Hematopoietic multipotent progenitor cell treated with erythropoietin and hydrocortisone succinate and interleukin-3 and kit ligand, for 4 days (in vitro differentiated cells): ENCODE results near the gene PLG.
"Not testable (repeated sequence)": the region's sequence is repeated elsewhere in the genome, so short reads cannot be mapped to it uniquely, and the experiment has no call there.

Experiments used
- DNase-seq: peaks from one replicate; pipeline ENCODE4 v3.0.0-alpha.2; 2015

Gene PLG

GRCh38 chr6:160780656-160781055, 78.6 kb downstream of the PLG start:
- not testable (repeated sequence) for DNase-seq

DNA sequence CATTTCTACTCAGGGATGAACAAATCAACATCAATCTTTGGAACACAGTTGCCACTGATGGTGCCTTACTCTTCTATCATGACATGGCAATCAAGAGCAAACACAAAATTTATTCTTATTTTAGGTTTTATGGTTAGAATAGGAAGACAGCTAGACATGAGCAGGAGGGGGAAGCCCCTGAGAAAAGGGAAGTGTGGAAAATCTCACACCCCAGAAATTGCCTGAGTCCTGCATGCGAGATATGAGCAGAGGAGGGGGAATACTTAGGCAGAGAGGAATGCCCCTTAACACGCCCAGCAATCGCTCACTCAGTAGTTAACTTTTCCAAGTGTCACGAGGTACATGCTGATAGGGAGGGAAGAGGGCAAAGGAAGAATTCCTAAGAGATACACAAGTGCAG, 79.3 kb downstream of the PLG start:
- DNase-seq: no peak

- DNase-seq: no peak
These were observed 80.2 kb downstream of the PLG start for GRCh38 chr6:160782228-160782627.

DNA sequence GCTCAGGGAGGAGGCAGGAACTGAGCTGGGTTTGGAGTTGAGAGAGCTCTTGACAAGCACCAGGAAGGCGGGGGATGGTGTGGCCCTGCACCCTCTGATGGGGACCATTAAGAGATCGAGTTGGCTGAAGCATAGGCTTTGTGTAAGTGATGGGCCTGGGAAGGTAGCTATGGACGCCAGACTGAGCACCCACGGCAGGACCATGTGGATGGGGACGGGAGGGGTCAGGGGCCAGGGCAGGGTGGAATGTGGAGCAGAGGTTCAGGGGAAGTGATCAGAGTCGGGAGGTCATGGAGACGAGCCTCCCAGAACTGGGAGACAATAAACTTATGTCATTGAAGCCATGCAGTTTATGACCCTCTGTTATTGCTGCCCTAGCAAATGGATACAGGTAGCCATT, 81.7 kb downstream of the PLG start:
- DNase-seq: no peak

DNA sequence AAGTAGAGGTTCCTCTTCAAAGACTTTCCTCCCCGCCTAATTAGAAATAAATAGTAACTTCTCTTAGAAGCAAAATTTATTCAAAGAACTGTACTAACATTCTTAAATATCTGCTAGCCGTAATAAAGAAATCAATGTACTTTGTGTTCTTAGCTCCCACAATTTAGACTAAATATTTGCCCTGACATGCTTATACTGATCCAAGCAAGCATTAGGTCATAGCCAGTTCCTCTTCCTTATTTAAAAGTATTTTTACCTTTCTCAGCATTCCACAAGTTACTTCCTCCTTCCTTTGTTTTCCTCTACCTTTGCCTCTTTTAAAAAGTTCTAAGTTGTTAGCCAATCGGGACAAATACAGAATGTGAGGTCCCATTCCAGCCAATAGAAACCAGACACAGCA, 86.1 kb downstream of the PLG start:
- DNase-seq: not testable (repeated sequence)

GRCh38 chr6:160788806-160789205, 86.8 kb downstream of the PLG start:
- DNase-seq: no peak

DNA sequence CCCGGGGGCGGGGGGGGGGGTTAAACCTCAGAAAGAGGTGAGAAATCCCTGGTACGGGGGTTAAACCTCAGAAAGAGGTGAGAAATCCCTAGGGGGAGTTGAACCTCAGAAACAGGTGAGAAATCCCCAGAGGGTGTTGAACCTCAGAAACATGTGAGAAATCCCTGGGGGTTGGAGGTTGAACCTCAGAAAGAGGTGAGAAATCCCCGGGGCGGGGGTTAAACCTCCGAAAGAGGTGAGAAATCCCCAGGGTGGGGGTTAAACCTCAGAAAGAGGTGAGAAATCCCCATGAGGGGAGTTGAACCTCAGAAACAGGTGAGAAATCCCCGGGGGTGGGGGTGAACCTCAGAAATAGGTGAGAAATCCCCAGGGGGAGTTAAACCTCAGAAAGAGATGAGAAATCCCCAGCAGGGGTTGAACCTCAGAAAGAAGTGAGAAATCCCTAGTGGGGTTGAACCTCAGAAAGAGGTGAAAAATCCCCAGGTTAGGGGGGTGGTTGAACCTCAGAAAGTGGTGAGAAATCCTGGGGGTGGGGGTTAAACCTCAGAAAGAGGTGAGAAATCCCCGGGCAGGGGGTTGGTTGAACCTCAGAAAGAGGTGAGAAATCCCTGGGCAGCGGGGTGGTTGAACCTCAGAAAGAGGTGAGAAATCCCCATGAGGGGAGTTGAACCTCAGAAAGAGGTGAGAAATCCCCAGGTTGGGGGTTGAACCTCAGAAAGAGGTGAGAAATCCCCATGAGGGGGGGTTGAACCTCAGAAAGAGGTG, 87.4 kb downstream of the PLG start:
- no peak for DNase-seq

DNA sequence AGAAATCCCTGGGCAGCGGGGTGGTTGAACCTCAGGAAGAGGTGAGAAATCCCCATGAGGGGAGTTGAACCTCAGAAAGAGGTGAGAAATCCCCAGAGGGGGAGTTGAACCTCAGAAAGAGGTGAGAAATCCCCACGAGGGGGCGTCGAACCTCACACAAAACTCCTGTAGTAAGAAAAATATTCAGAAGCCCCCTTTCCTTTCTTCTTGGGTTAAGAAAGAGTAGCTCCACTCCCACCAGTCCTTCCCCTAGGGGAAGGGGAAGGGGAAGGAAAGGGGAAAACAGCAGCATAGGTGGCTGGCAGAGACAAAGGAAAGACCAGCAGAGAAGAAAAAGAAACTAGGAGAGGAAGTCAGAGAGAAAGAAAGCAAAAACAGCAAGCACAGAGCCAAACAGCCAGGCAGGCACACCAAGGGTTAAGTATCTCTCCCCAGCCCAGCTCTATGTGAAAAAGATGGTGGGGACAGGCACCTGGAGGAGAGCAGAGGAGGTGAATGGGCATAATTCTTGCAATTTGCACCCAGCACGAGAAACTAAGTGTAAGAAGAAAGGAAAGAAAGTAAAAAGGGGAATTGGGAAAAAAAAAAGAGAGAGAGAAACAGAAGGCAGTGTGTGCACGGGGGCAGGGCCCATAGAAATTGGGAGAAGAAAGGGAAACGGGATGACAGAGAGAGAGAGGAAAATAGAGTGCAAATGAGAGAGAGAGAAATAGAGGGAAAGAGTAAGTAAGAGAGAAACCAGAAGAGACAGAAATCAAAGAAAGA, 88.2 kb downstream of the PLG start:
- no peak for DNase-seq

- no peak for DNase-seq
These were observed 89.4 kb downstream of the PLG start for GRCh38 chr6:160791459-160791858.

DNA sequence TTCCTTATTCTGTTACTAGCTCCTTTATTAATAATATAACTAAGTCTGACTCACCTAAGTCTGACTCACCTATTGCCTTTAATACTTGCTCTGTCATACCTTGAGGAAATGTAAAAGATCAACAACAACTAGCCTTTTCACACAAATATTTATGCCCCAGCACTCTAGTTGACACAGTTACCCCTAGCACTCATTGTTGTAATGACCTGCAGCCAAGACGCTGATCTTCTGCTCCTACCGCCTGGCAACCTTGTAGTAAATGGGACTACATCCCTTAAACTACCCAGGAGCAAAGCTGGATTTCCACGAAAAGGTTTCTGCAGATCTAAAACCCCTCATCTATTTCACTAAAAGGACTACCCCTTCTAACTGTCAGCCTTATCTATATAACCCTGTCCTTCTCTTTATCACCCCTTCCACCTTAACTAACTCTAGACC, 90.0 kb downstream of the PLG start:
- no peak for DNase-seq

GRCh38 chr6:160792708-160793107, 90.7 kb downstream of the PLG start:
- DNase-seq: no peak

GRCh38 chr6:160793652-160794051, 91.6 kb downstream of the PLG start:
- DNase-seq: no peak

- no peak for DNase-seq
These were observed 93.7 kb downstream of the PLG start for GRCh38 chr6:160795721-160796120.

- no peak for DNase-seq
These were observed 96.6 kb downstream of the PLG start for GRCh38 chr6:160798625-160799024.

- no peak for DNase-seq
These were observed 97.9 kb downstream of the PLG start for GRCh38 chr6:160799801-160800506.

- no peak for DNase-seq
These were observed 99.4 kb downstream of the PLG start for GRCh38 chr6:160801418-160801817.

DNA sequence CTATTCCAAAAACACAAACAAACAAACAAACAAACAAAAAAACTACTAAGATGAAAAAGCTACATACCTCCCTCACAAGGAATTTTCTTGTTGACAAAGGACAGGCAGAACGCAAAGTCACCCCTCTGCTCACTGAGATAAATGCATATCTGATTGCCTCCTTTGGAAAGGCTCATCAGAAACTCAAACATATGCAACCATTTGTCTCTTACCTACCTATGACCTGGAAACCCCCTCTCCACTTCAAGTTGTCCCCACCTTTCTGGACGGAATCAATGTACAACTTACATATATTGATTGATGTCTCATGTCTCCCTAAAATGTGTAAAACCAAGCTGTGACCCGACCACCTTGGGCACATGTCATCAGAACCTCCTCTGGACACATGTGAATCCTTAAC, 100.0 kb downstream of the PLG start:
- not testable (repeated sequence) for DNase-seq
